ENCODE data around the gene CHN2.

DNA sequence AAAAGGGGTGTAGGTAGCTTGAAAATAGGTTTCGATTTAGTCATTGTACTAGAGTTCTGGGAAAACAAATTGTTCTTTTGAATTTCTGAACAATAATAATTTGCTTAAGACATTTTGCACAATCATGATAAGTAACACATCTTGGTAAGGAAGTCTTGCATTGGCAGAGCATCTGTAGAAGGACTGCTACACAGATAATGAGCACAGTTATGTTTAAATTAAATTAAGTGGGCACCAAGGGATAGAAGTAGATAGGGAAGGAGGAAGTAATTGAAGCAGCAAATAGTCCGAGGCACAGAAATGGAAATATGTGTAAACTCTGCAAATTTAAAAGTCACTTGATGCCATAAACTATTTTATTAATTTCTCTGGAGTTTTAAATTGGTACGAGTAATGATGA is 122.4 kb downstream of the CHN2 start:
- TF ChIP-seq, protein P1, sequence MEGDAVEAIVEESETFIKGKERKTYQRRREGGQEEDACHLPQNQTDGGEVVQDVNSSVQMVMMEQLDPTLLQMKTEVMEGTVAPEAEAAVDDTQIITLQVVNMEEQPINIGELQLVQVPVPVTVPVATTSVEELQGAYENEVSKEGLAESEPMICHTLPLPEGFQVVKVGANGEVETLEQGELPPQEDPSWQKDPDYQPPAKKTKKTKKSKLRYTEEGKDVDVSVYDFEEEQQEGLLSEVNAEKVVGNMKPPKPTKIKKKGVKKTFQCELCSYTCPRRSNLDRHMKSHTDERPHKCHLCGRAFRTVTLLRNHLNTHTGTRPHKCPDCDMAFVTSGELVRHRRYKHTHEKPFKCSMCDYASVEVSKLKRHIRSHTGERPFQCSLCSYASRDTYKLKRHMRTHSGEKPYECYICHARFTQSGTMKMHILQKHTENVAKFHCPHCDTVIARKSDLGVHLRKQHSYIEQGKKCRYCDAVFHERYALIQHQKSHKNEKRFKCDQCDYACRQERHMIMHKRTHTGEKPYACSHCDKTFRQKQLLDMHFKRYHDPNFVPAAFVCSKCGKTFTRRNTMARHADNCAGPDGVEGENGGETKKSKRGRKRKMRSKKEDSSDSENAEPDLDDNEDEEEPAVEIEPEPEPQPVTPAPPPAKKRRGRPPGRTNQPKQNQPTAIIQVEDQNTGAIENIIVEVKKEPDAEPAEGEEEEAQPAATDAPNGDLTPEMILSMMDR (IDR thresholded peaks at IDR 0.05), result no peak
- TF ChIP-seq EZH2 (IDR thresholded peaks at IDR 0.05; ENCODE audit: borderline replicate concordance, insufficient read depth, low read depth, low read length, poor library complexity, severe bottlenecking), result no peak

All from B cell (primary cell).